Fibroblast of peridontal ligament (primary cell): Measurements from ENCODE around the gene PLXDC1.

Experiments used
- DNase-seq: peaks from one replicate; pipeline ENCODE4 v3.0.0-alpha.2; 2010; ENCODE audit errors: extremely low read depth

PLXDC1 gene

DNA sequence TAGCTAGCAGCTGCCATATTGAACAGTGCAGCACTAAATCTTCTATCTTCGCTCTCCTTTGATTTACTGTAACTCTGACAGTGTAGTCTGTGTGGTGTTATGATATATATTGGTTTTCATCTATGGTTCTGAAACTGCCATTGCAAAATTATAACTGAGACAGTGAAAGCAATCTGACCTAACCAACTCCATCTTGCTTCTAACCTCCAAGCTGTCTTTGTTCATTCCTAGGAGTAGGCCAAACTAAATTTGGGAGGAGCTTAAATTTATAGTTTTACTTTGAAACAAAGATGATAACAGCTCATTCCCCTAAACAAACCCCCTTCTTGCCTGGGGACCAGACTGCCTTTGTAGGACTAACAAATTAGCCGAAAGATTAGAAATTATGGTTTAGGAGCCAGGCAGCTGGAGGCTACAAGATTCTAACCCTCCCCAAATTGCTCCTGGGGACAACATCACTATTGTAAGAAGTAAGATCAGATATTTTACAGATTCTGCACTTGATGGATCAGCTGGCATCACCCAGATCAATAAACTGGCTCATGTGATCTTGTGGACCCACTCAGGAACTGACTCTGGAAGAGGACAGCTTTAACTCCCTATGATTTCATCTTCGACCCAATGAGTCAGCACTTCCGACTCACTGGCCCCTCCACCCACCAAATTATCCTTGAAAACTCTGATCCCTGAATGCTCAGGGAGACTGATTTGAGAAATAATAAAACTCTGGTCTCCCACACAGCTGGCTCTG, 137.2 kb downstream of the PLXDC1 start:
- peak; percentile 79 for DNase-seq
